GM12891 (cell line): Measurements from ENCODE around the gene ATE1.

Experiments used
- PAX5 ChIP-seq: IDR thresholded peaks from 2 replicates; pipeline ENCODE4 v1.6.1; 2011; ENCODE audit warnings: low read length, moderate library complexity, mild to moderate bottlenecking; ENCODE audit not compliant: insufficient read depth, severe bottlenecking
- POLR2A ChIP-seq: IDR thresholded peaks from 2 replicates; pipeline ENCODE4 v1.6.1; 2011; ENCODE audit warnings: low read depth, low read length, control low read depth
- POLR2AphosphoS5 ChIP-seq: IDR thresholded peaks from 2 replicates; pipeline ENCODE4 v1.6.1; 2011; ENCODE audit warnings: low read depth, low read length, control low read depth
- POU2F2 ChIP-seq: IDR thresholded peaks from 2 replicates; pipeline ENCODE4 v1.6.1; 2011; ENCODE audit warnings: low read depth, mild to moderate bottlenecking, control low read depth, low read length, moderate library complexity
- SPI1 ChIP-seq: IDR thresholded peaks from 2 replicates; pipeline ENCODE4 v1.6.1; 2011; ENCODE audit warnings: low read depth, low read length, control low read depth

DNA sequence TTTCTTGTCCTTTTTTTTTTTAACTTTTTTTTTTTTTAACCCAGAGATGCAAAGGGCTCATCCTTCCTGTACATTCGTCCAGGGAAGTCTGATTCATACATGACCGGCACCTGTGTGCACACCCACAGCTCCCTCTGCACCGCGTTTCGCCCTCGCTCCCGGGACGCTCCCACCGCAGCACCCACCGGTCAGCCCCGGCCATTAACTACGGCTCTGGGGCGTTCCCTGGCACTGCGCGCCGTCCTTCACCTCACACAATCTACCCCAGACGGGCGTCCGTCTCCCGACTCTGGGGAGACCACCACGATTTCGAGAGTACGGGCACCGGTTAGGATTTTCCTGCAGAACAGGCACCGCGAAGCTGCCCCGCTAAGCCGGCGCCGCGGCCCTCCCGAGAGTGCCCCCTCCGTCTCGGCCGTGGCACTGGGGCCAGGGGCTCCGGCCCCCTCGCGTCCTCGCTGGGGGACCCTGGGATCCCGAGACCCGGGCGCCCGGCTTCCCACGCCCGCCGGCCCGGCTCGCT lies 452 bp downstream of the ATE1 start:
- TF ChIP-seq POLR2A, result no peak; the same call in 1 of the 2 replicates
- no peak for TF ChIP-seq POLR2AphosphoS5
- no peak for TF ChIP-seq PAX5
- no peak for TF ChIP-seq POU2F2
- no peak for TF ChIP-seq SPI1
